HepG2 (cell line): ENCODE measurements around the gene TCEA3. TPM values are rescaled to one million over a fixed set of nuclear protein-coding genes. Genes with fewer than 3 reads are reported as not detected.

Experiments used
- HNF1A ChIP-seq, 2 experiments: sonication (generic) in 1 of 2; formaldehyde crosslinking in 1 of 2; IDR thresholded peaks; 2 replicates each; pipeline versions ENCODE4 v1.4.0 to v1.6.1; 2016 to 2020; ENCODE audit warnings: borderline replicate concordance in 1 of 2, low read depth in 1 of 2, mild to moderate bottlenecking in 1 of 2, missing genetic modification reagents in 1 of 2
- NFATC3 ChIP-seq: sonication (generic); formaldehyde crosslinking; IDR thresholded peaks from 2 replicates; pipeline ENCODE4 v1.5.1; 2020; ENCODE audit warnings: mild to moderate bottlenecking, missing genetic modification reagents
- PAX8 ChIP-seq: sonication (generic); formaldehyde crosslinking; IDR thresholded peaks from 2 replicates; pipeline ENCODE4 v1.8.0; 2022; ENCODE audit warnings: mild to moderate bottlenecking, missing genetic modification reagents, borderline replicate concordance
- PHF5A ChIP-seq: IDR thresholded peaks from one replicate; pipeline ENCODE4 v1.6.1; 2018; ENCODE audit warnings: low read depth, missing genetic modification reagents; ENCODE audit not compliant: unreplicated experiment
- PRDM4 ChIP-seq: sonication (generic); formaldehyde crosslinking; IDR thresholded peaks from 2 replicates; pipeline ENCODE4 v1.9.0; 2021; ENCODE audit warnings: missing genetic modification reagents, borderline replicate concordance
- RFX3 ChIP-seq: IDR thresholded peaks from 2 replicates; pipeline ENCODE4 v1.6.1; 2016; ENCODE audit warnings: missing biosample characterization, missing genetic modification reagents
- YY1 ChIP-seq: IDR thresholded peaks from 2 replicates; pipeline ENCODE4 v1.6.1; 2011; ENCODE audit warnings: low read length, low read depth, moderate library complexity, mild to moderate bottlenecking; ENCODE audit not compliant: insufficient read depth, insufficient replicate concordance
- ZFP37 ChIP-seq: sonication (generic); formaldehyde crosslinking; IDR thresholded peaks from 2 replicates; pipeline ENCODE4 v1.4.0; 2020; ENCODE audit warnings: missing genetic modification reagents, borderline replicate concordance
- ZNF296 ChIP-seq: sonication (generic); formaldehyde crosslinking; conservative IDR thresholded peaks from 2 replicates; pipeline ENCODE4 v1.5.0; 2020; ENCODE audit warnings: mild to moderate bottlenecking, missing genetic modification reagents
- ZNF317 ChIP-seq: sonication (generic); formaldehyde crosslinking; IDR thresholded peaks from 2 replicates; pipeline ENCODE4 v1.5.0; 2020; ENCODE audit warnings: mild to moderate bottlenecking, missing genetic modification reagents
- ZNF512 ChIP-seq: sonication (generic); formaldehyde crosslinking; IDR thresholded peaks from 2 replicates; pipeline ENCODE4 v1.4.0; 2020; ENCODE audit warnings: mild to moderate bottlenecking, missing genetic modification reagents
- ZNF589 ChIP-seq: sonication (generic); formaldehyde crosslinking; conservative IDR thresholded peaks from 2 replicates; pipeline ENCODE4 v1.8.0; 2022; ENCODE audit warnings: mild to moderate bottlenecking, moderate library complexity, missing genetic modification reagents
- ZNF616 ChIP-seq: sonication (generic); formaldehyde crosslinking; IDR thresholded peaks from 2 replicates; pipeline ENCODE4 v1.5.0; 2020; ENCODE audit warnings: low read depth, mild to moderate bottlenecking, missing genetic modification reagents
- ZNF75D ChIP-seq: sonication (generic); formaldehyde crosslinking; IDR thresholded peaks from 2 replicates; pipeline ENCODE4 v1.8.1; 2023; ENCODE audit warnings: missing genetic modification reagents, mild to moderate bottlenecking, borderline replicate concordance
- ZSCAN22 ChIP-seq: sonication (generic); formaldehyde crosslinking; IDR thresholded peaks from 2 replicates; pipeline ENCODE4 v1.4.0; 2020; ENCODE audit warnings: mild to moderate bottlenecking, missing genetic modification reagents
- polyA plus RNA-seq, 8 experiments: library from polyadenylated mRNA; depleted of rRNA in 3 of 8; stranded (reverse) in 7 of 8; unstranded in 1 of 8; fragments of >200 nt; fragmentation: Illumina TruSeq in 4 of 8; extraction: Trizol in 4 of 8; gene quantifications; 2 replicates each; pipeline versions ENCODE4 v1.2.1 to v1.2.3, GENCODE V29; 2011 to 2016; ENCODE audit warnings: low read depth in 4 of 8, missing spikeins in 1 of 8, mixed read lengths in 1 of 8; ENCODE audit not compliant: insufficient read depth in 1 of 8
- total RNA-seq, 5 experiments: library from RNA; depleted of rRNA; stranded (reverse); fragments of >200 nt; fragmentation: Illumina TruSeq; extraction: Trizol; gene quantifications; 2 replicates each; pipeline ENCODE4 v1.2.3, GENCODE V29; 2016; ENCODE audit warnings: low read depth in 1 of 5

The TCEA3 gene
- total and polyA plus RNA-seq, 2 of the 13 experiments (the other 11 are each of a cell fraction or from before 2014, with no cell fraction given): 55.5 to 84.6 TPM

- peak; percentile 90 for TF ChIP-seq YY1
- no peak for TF ChIP-seq ZNF296 (CRISPR knock-in tag)
- peak; percentile 76; the same call in 1 of the 2 replicates for TF ChIP-seq ZNF589 (CRISPR knock-in tag)
- TF ChIP-seq PRDM4 (CRISPR knock-in tag): no peak
- TF ChIP-seq ZNF317 (CRISPR knock-in tag): peak; percentile 61
- no peak for TF ChIP-seq NFATC3 (CRISPR knock-in tag)
- TF ChIP-seq PAX8: no peak
- no peak for TF ChIP-seq ZSCAN22 (CRISPR knock-in tag)
- TF ChIP-seq ZNF512 (CRISPR knock-in tag): no peak
- 0 out of 2 replicates have a peak, but pooled peaks have one; percentile 64 for TF ChIP-seq ZFP37
- TF ChIP-seq ZNF616 (CRISPR knock-in tag): no peak
- TF ChIP-seq RFX3 (CRISPR knock-in tag): no peak
- TF ChIP-seq ZNF75D (CRISPR knock-in tag): no peak; the same call in 1 of the 2 replicates
- no peak for TF ChIP-seq PHF5A (CRISPR knock-in tag)
- TF ChIP-seq HNF1A (IDR thresholded peaks at IDR 0.05; ENCODE audit: low read depth): no peak
- no peak for TF ChIP-seq HNF1A (CRISPR knock-in tag; IDR thresholded peaks at IDR 0.05; ENCODE audit: borderline replicate concordance)
Measured at GRCh38 chr1:23344111-23344986, 80.2 kb downstream of the TCEA3 start, which contains the start of gene HNRNPR (continued).
